Osteoblast (primary cell): ENCODE measurements around the gene TACR2. TPM values are rescaled to one million over a fixed set of nuclear protein-coding genes. Genes with fewer than 3 reads are reported as not detected.

Source experiments
- DNase-seq: peaks from one replicate; pipeline ENCODE4 v3.0.0; 2011; ENCODE audit warnings: low spot score, mixed read lengths; ENCODE audit not compliant: insufficient read length; ENCODE audit errors: missing footprints
- H2AFZ ChIP-seq: 2 replicates; pipeline ENCODE4 v1.6.0; 2011; ENCODE audit warnings: mild to moderate bottlenecking, low read length
- H3K27ac ChIP-seq: 2 replicates; pipeline ENCODE4 v1.5.1; 2011; ENCODE audit warnings: mild to moderate bottlenecking, low read depth, low read length, moderate library complexity
- H3K27me3 ChIP-seq: 2 replicates; pipeline ENCODE4 v1.6.0; 2012; ENCODE audit warnings: mild to moderate bottlenecking, control low read depth, inconsistent platforms, low read length, moderate library complexity; ENCODE audit not compliant: insufficient read depth
- H3K36me3 ChIP-seq: 2 replicates; pipeline ENCODE4 v1.5.1; 2011; ENCODE audit warnings: mild to moderate bottlenecking, low read length, control low read depth, moderate library complexity; ENCODE audit not compliant: insufficient read depth
- H3K4me1 ChIP-seq: 2 replicates; pipeline ENCODE4 v1.5.1; 2011; ENCODE audit warnings: mild to moderate bottlenecking, low read length, control low read depth, moderate library complexity; ENCODE audit not compliant: insufficient read depth
- H3K4me2 ChIP-seq: 2 replicates; pipeline ENCODE4 v1.6.0; 2011; ENCODE audit warnings: mild to moderate bottlenecking, low read length; ENCODE audit not compliant: insufficient read depth
- H3K4me3 ChIP-seq: fragments of 200-600 bp; sonication (generic); 3 replicates; pipeline ENCODE4 v1.5.1; 2012; ENCODE audit warnings: mild to moderate bottlenecking, low read length, inconsistent platforms; ENCODE audit not compliant: insufficient read depth
- H3K79me2 ChIP-seq: 2 replicates; pipeline ENCODE4 v1.6.0; 2012; ENCODE audit warnings: mild to moderate bottlenecking, low read length, control low read depth, inconsistent platforms; ENCODE audit not compliant: insufficient read depth
- H3K9me3 ChIP-seq: 2 replicates; pipeline ENCODE4 v1.5.1; 2011; ENCODE audit warnings: low read depth, low read length, control low read depth
- H4K20me1 ChIP-seq: 2 replicates; pipeline ENCODE4 v1.6.0; 2012; ENCODE audit warnings: mild to moderate bottlenecking, low read length, control low read depth; ENCODE audit not compliant: insufficient read depth
- CTCF ChIP-seq: IDR thresholded peaks from 2 replicates; pipeline ENCODE4 v1.5.1; 2011; ENCODE audit warnings: mild to moderate bottlenecking, low read depth, low read length, moderate library complexity; ENCODE audit errors: extremely low read depth
- total RNA-seq: library from RNA; depleted of rRNA; stranded (reverse); fragments of >200 nt; gene quantifications from 2 replicates; pipeline ENCODE4 v1.2.3, GENCODE V29; 2012

The TACR2 gene
- total RNA-seq, 1 donor = 0.36 TPM

- Histone ChIP-seq H3K27me3 (peaks cover 24% of the 10 kb centered on the region), H3K4me3 (no peak overlapping the region), H4K20me1 (no peaks in the 10 kb centered on the region), H3K79me2 (no peaks in the 10 kb centered on the region), H3K9me3 (no peaks in the 10 kb centered on the region), H3K4me2 (no peak overlapping the region), H3K27ac (no peak overlapping the region), H3K4me1 (no peaks in the 10 kb centered on the region), H3K36me3 (no peaks in the 10 kb centered on the region), H2AFZ (no peak overlapping the region)
- no peak for TF ChIP-seq CTCF
- no peak for DNase-seq
Measured at GRCh38 chr10:69418052-69418752, 1.5 kb upstream of the TACR2 start.

DNA sequence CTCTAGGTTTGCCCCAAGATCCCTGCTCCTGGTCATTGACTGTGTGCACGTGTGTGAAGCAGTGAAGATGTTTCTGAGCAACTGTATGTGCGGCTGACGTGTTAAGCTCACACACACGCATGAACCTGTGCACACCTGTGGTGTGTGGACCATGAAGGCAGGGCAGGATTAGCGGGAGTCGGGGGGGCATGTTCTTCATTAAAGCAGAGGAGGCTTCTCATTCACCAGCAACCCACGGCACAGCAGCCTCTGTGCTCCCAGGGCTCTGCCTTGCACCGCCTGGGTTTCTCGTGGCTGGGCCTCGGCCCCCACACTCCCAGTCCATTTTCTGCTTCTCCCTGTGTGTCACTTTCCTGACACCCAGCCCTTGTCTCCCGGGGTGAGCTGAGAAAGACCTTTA lies 824 bp upstream of the TACR2 start:
- H3K27ac ChIP-seq = no peak overlapping the region
- no peaks in the 10 kb centered on the region for H3K9me3 ChIP-seq
- no peaks in the 10 kb centered on the region for H3K79me2 ChIP-seq
- peaks cover 20% of the 10 kb centered on the region for H3K27me3 ChIP-seq
- H3K4me1 ChIP-seq = no peaks in the 10 kb centered on the region
- no peaks in the 10 kb centered on the region for H3K36me3 ChIP-seq
- H2AFZ ChIP-seq = no peak overlapping the region
- H3K4me2 ChIP-seq = no peak overlapping the region
- H4K20me1 ChIP-seq = no peaks in the 10 kb centered on the region
- no peak for TF ChIP-seq CTCF
- DNase-seq = no peak
- no peak overlapping the region for H3K4me3 ChIP-seq

DNA sequence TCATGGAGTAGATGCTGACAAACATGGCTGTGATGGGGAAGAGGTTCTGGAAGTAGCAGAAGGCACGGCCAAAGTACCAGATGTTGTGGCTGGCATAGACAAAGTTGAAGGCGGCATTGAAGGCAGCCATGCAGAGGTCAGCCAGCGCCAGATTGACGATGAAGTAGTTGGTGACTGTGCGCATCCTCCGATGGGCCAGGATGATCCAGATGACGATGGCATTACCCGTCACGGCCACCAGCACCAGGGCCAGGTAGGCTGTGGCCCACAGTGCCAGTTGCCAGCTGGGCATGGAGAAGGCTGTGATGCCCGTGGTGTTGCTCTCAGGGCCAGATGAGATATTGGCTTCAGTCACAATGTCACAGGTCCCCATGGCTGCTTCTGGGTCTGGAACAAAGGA lies 767 bp downstream of the TACR2 start:
- no peak overlapping the region for H3K4me3 ChIP-seq
- no peaks in the 10 kb centered on the region for H3K4me1 ChIP-seq
- no peak overlapping the region for H3K4me2 ChIP-seq
- H3K36me3 ChIP-seq = no peaks in the 10 kb centered on the region
- no peak overlapping the region for H2AFZ ChIP-seq
- no peaks in the 10 kb centered on the region for H3K79me2 ChIP-seq
- H4K20me1 ChIP-seq = no peaks in the 10 kb centered on the region
- peaks cover 14% of the 10 kb centered on the region for H3K27me3 ChIP-seq
- no peak for TF ChIP-seq CTCF
- no peak overlapping the region for H3K27ac ChIP-seq
- no peaks in the 10 kb centered on the region for H3K9me3 ChIP-seq
- DNase-seq = no peak

DNA sequence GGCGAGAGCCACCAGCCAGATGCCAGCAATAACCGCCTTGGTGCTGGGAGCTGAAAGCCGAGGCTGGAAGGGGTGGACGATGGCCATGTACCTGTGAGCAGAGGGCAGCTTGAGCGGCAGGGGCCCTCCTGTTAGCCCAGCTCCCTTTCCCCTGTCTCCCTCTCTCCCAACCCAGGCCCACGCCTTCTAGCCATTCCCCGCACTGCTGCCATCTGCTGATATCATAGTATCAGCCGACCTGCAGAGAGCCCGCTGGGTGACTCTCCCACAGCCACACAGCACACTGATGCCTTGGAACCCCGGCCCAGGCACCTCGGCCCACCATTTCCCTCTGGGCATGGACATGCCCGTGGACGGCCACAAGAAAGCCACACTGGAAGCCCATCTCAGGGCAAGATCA lies 1.7 kb downstream of the TACR2 start:
- no peak overlapping the region for H2AFZ ChIP-seq
- H3K27ac ChIP-seq = no peak overlapping the region
- H3K4me3 ChIP-seq = no peak overlapping the region
- peaks cover 14% of the 10 kb centered on the region for H3K27me3 ChIP-seq
- H3K79me2 ChIP-seq = no peaks in the 10 kb centered on the region
- no peaks in the 10 kb centered on the region for H4K20me1 ChIP-seq
- no peak for TF ChIP-seq CTCF
- no peaks in the 10 kb centered on the region for H3K4me1 ChIP-seq
- no peak overlapping the region for H3K4me2 ChIP-seq
- DNase-seq = no peak
- no peaks in the 10 kb centered on the region for H3K36me3 ChIP-seq
- no peaks in the 10 kb centered on the region for H3K9me3 ChIP-seq
